Measurements from ENCODE around the gene PREP. TPM values are rescaled to one million over a fixed set of nuclear protein-coding genes. Genes with fewer than 3 reads are reported as not detected.

PREP gene
- total RNA-seq, 4 donors from 2014 or later = 32.9 to 63.2 (median 41.2) TPM

DNA sequence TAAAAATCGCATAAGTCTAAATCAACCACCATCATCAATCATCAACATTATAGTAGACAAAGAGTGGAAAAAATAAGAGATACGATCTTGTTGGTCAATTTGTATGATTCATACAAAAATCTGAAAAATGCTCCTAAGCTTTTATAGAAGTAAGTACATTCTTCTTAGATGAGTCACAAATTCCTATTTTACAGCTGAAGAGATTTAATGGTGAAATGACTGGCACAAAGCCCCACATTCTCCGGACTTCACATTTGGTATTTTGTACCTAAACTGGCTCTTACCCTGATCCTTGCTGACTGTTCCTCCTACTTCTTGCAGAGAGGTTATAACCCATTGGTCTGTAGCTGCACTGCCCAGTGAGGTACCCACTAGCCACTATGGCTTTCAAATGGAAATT, 29.9 kb upstream of the PREP start:
- in situ Hi-C loops (cut with MboI; ENCODE audit: low pct_ligation_motif_present in 1 of 4, low pct_unique_long_range_greater_than_20kb in 1 of 4, low sequenced_read_pairs in 3 of 4) (loop anchor here in 1 of 4 donors (25.0 kb wide), 1 partner anchor 1130 kb away; no protein-coding TSS in a partner anchor), intact Hi-C loops (cut with DNase I; ENCODE audit: low total_unique reads) (no loop called here)
- 47 to 62% methylated on average over 3 of the region's 3 CpGs for WGBS, 2 donors (ENCODE audit: low coverage in 1 of 2)

DNA sequence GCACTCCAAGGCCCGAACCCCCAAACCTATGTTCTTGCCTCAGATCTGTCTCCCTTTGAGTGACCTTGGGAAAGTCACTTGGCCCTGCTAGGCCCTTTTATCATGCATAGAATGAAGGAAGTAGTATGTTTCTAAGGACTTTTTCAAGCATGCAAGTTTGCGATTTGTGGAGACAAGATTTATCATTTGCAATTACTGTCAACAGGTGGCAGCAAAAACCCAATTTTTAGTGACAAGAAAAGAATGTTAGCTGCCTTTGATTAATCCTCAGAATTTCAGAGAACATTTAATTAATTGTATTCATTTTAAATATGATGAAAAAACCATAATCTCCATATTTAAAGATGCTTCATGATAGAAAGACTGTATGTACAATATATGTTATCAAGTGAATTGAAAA, 28.3 kb upstream of the PREP start:
- no peaks in the 10 kb centered on the region for H3K36me3 ChIP-seq
- no peak for DNase-seq
- in situ Hi-C loops (cut with MboI; ENCODE audit: low pct_ligation_motif_present in 1 of 4, low pct_unique_long_range_greater_than_20kb in 1 of 4, low sequenced_read_pairs in 3 of 4) (loop anchor here in 1 of 4 donors (25.0 kb wide), 1 partner anchor 1131 kb away; no protein-coding TSS in a partner anchor), intact Hi-C loops (cut with DNase I; ENCODE audit: low total_unique reads) (no loop called here)
- H3K9me3 ChIP-seq = no peaks in the 10 kb centered on the region
- WGBS, 2 donors (ENCODE audit: low coverage in 1 of 2) = 18 to 43% methylated on average over 2 of the region's 2 CpGs
- no peaks in the 10 kb centered on the region for H3K27me3 ChIP-seq
- no peaks in the 10 kb centered on the region for H3K4me1 ChIP-seq
- TF ChIP-seq CTCF (IDR thresholded peaks at IDR 0.05) = peak; percentile 37 to 60 (median 53)
- no peak for TF ChIP-seq EP300 (IDR thresholded peaks at IDR 0.05; ENCODE audit: low read depth)
- H3K27ac ChIP-seq = no peak overlapping the region
- no peak overlapping the region for H3K4me3 ChIP-seq

More for the DNA sequence above, 29.9 kb upstream of the PREP start:
- DNase-seq = no peak
- no peaks in the 10 kb centered on the region for H3K4me1 ChIP-seq
- TF ChIP-seq POLR2AphosphoS5 (IDR thresholded peaks at IDR 0.05) (no peak), POLR2A (IDR thresholded peaks at IDR 0.05) (no peak), EP300 (IDR thresholded peaks at IDR 0.05; ENCODE audit: low read depth) (no peak), CTCF (IDR thresholded peaks at IDR 0.05) (no peak)
- no peaks in the 10 kb centered on the region for H3K9me3 ChIP-seq
- no peak overlapping the region for H3K27ac ChIP-seq
- H3K27me3 ChIP-seq = no peaks in the 10 kb centered on the region
- H3K36me3 ChIP-seq = no peaks in the 10 kb centered on the region
- no peak overlapping the region for H3K4me3 ChIP-seq

GRCh38 chr6:105430685-105431084, 27.8 kb upstream of the PREP start:
- H3K4me3 ChIP-seq = no peak overlapping the region
- no peaks in the 10 kb centered on the region for H3K36me3 ChIP-seq
- H3K27ac ChIP-seq = no peak overlapping the region
- in situ Hi-C loops (cut with MboI; ENCODE audit: low pct_ligation_motif_present in 1 of 4, low pct_unique_long_range_greater_than_20kb in 1 of 4, low sequenced_read_pairs in 3 of 4) (loop anchor here in 1 of 4 donors (25.0 kb wide), 1 partner anchor 1132 kb away; no protein-coding TSS in a partner anchor), intact Hi-C loops (cut with DNase I; ENCODE audit: low total_unique reads) (no loop called here)
- TF ChIP-seq EP300 (IDR thresholded peaks at IDR 0.05; ENCODE audit: low read depth) = no peak
- no peak for TF ChIP-seq CTCF (IDR thresholded peaks at IDR 0.05)
- TF ChIP-seq POLR2AphosphoS5 (IDR thresholded peaks at IDR 0.05) = no peak
- no peak for TF ChIP-seq POLR2A (IDR thresholded peaks at IDR 0.05)
- no peaks in the 10 kb centered on the region for H3K9me3 ChIP-seq
- 90 to 93% methylated on average over 2 to 3 of the region's 3 CpGs for WGBS, 2 donors (ENCODE audit: low coverage in 1 of 2)
- no peaks in the 10 kb centered on the region for H3K4me1 ChIP-seq
- H3K27me3 ChIP-seq = no peaks in the 10 kb centered on the region
- no peak for DNase-seq

GRCh38 chr6:105429676-105430075, 26.8 kb upstream of the PREP start:
- no peaks in the 10 kb centered on the region for H3K4me1 ChIP-seq
- TF ChIP-seq CTCF (IDR thresholded peaks at IDR 0.05) = no peak
- no peak for TF ChIP-seq POLR2A (IDR thresholded peaks at IDR 0.05)
- TF ChIP-seq EP300 (IDR thresholded peaks at IDR 0.05; ENCODE audit: low read depth) = no peak
- TF ChIP-seq POLR2AphosphoS5 (IDR thresholded peaks at IDR 0.05) = no peak
- no peak overlapping the region for H3K27ac ChIP-seq
- no peaks in the 10 kb centered on the region for H3K36me3 ChIP-seq
- no peak overlapping the region for H3K4me3 ChIP-seq
- DNase-seq = no peak
- 70 to 79% methylated on average over 4 of the region's 4 CpGs for WGBS, 2 donors (ENCODE audit: low coverage in 1 of 2)
- no peaks in the 10 kb centered on the region for H3K27me3 ChIP-seq
- intact Hi-C loops (cut with DNase I; ENCODE audit: low total_unique reads) = loop anchor here (10.0 kb wide), 1 partner anchor 445 kb away; no protein-coding TSS in a partner anchor
- in situ Hi-C loops (cut with MboI; ENCODE audit: low pct_ligation_motif_present in 1 of 4, low pct_unique_long_range_greater_than_20kb in 1 of 4, low sequenced_read_pairs in 3 of 4) = loop anchor here in 2 of 4 donors (5.0 to 25.0 kb wide), 3 partner anchors 342 to 1133 kb away; no protein-coding TSS in a partner anchor
- no peaks in the 10 kb centered on the region for H3K9me3 ChIP-seq
